ENCODE data around the gene MAP2K5. TPM values are rescaled to one million over a fixed set of nuclear protein-coding genes. Genes with fewer than 3 reads are reported as not detected.

The MAP2K5 gene
- total RNA-seq, 1 donor from 2014 or later, result 26.1 TPM

DNA sequence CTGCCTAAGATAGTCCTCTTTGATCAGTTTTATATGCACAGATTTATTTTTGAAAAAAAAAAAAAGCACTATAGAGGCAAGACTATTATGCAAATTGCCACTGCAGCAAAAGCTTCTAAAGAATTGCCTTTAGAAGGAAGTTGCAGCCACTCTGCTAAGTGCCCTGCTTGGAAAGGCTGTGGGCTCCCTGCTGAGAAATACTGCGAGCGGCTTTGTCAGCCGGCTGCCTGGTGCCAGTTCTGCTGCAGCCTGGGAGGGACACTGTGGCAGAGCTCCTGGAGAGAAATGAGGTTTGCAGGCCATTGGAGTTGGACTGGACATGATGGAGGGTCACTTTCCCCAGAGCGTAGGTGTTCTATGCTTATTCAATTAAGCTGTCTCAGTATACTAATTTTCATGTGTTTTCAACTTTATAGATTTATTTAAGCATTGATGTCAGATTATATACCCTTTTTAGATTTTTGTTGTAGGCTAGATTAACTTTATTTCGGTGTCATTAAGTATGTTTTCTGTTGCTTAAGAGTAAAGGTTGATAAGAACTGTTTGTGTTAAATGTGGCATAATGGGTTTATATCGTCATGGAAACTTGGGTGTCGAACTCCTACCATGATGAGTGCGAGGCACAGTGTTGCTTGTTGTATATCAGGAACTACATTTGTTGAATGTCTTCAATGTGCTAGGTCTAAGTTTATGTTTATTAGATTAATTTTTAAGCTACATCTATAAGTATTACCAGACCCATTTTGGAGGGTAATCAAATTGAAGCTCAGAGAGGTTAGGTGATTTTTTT is 6.6 kb downstream of the MAP2K5 start:
- TF ChIP-seq CTCF (IDR thresholded peaks at IDR 0.05), result no peak
- Mint-ChIP-seq H3K4me3 (ENCODE audit: unreplicated experiment) (peak overlapping the region; percentile 63), H3K9me3 (ENCODE audit: unreplicated experiment) (no peaks in the 10 kb centered on the region), H3K27me3 (ENCODE audit: unreplicated experiment) (no peaks in the 10 kb centered on the region), H3K27ac (ENCODE audit: unreplicated experiment) (peak overlapping the region; percentile 90), H3K36me3 (ENCODE audit: unreplicated experiment) (peaks cover 12% of the 10 kb centered on the region), H3K4me1 (ENCODE audit: unreplicated experiment) (peaks cover 42% of the 10 kb centered on the region)
- peak; percentile 86 for DNase-seq (ENCODE audit: extremely low spot score, unreplicated experiment)

DNA sequence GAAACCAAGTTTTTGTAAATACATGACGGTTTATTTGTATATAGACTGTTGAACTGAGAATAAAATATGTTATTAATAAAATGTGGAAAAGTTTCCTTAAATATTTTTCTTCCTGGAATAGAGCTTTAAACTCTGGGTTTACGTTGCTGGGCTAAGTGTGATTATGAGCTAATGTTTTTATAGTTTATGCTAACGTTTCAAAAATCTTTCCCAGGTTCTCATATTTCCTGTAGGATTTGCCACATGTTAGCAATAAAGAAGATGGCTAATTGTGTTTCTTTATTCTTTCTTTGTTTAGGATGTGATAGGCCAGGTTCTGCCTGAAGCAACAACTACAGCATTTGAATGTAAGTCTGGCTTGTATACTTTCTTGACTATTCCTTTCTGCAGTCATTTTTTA is 7.2 kb downstream of the MAP2K5 start:
- Mint-ChIP-seq H3K4me3 (ENCODE audit: unreplicated experiment) (peak overlapping the region; percentile 14), H3K27ac (ENCODE audit: unreplicated experiment) (peak overlapping the region; percentile 90), H3K36me3 (ENCODE audit: unreplicated experiment) (peaks cover 10% of the 10 kb centered on the region), H3K27me3 (ENCODE audit: unreplicated experiment) (no peaks in the 10 kb centered on the region), H3K9me3 (ENCODE audit: unreplicated experiment) (no peaks in the 10 kb centered on the region), H3K4me1 (ENCODE audit: unreplicated experiment) (peaks cover 35% of the 10 kb centered on the region)
- no peak for TF ChIP-seq CTCF (IDR thresholded peaks at IDR 0.05)
- DNase-seq (ENCODE audit: extremely low spot score, unreplicated experiment), result no peak

- Mint-ChIP-seq H3K4me1 (ENCODE audit: unreplicated experiment) (peaks cover 31% of the 10 kb centered on the region), H3K27ac (ENCODE audit: unreplicated experiment) (peak overlapping the region; percentile 90), H3K9me3 (ENCODE audit: unreplicated experiment) (no peaks in the 10 kb centered on the region), H3K36me3 (ENCODE audit: unreplicated experiment) (peaks cover 10% of the 10 kb centered on the region), H3K4me3 (ENCODE audit: unreplicated experiment) (no peak overlapping the region), H3K27me3 (ENCODE audit: unreplicated experiment) (no peaks in the 10 kb centered on the region)
- TF ChIP-seq CTCF (IDR thresholded peaks at IDR 0.05), result no peak
- no peak for DNase-seq (ENCODE audit: extremely low spot score, unreplicated experiment)
These were observed 8.0 kb downstream of the MAP2K5 start for GRCh38 chr15:67550522-67550921.

DNA sequence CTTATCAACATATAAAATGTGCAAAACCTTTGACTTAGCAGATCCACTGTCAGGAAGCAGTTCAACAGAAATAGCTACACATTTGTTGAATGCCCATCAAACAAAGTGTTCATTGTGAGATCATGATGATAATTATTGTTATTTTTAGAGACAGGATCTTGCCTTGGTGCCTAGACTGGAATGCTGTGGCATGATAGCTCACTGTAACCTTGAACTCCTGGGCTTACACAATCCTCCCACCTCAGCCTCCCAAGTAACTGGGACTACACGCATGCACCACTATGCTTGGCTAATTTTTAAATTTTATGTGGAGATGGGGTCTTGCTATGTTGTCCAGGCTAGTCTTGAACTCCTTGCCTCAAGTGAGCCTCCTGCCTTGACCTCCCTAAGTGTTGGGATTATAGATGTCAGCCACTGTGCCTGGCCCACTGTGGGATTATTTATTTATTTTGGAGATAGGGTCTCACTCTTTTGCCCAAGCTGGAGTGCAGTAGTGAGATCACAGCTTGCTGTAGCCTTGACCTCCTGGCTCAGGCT is 8.8 kb downstream of the MAP2K5 start:
- no peak for TF ChIP-seq CTCF (IDR thresholded peaks at IDR 0.05)
- H3K4me3 Mint-ChIP-seq (ENCODE audit: unreplicated experiment), result no peak overlapping the region
- H3K27ac Mint-ChIP-seq (ENCODE audit: unreplicated experiment), result no peak overlapping the region
- peaks cover 12% of the 10 kb centered on the region for H3K36me3 Mint-ChIP-seq (ENCODE audit: unreplicated experiment)
- no peaks in the 10 kb centered on the region for H3K9me3 Mint-ChIP-seq (ENCODE audit: unreplicated experiment)
- no peaks in the 10 kb centered on the region for H3K27me3 Mint-ChIP-seq (ENCODE audit: unreplicated experiment)
- DNase-seq (ENCODE audit: extremely low spot score, unreplicated experiment), result no peak
- peaks cover 31% of the 10 kb centered on the region for H3K4me1 Mint-ChIP-seq (ENCODE audit: unreplicated experiment)

- peaks cover 10% of the 10 kb centered on the region for H3K9me3 Mint-ChIP-seq (ENCODE audit: unreplicated experiment)
- DNase-seq (ENCODE audit: extremely low spot score, unreplicated experiment), result no peak
- H3K4me3 Mint-ChIP-seq (ENCODE audit: unreplicated experiment), result no peak overlapping the region
- H3K4me1 Mint-ChIP-seq (ENCODE audit: unreplicated experiment), result peaks cover 11% of the 10 kb centered on the region
- no peaks in the 10 kb centered on the region for H3K27me3 Mint-ChIP-seq (ENCODE audit: unreplicated experiment)
- H3K27ac Mint-ChIP-seq (ENCODE audit: unreplicated experiment), result no peak overlapping the region
- TF ChIP-seq CTCF (IDR thresholded peaks at IDR 0.05), result no peak
- H3K36me3 Mint-ChIP-seq (ENCODE audit: unreplicated experiment), result peaks cover 28% of the 10 kb centered on the region
These were observed 12.1 kb downstream of the MAP2K5 start for GRCh38 chr15:67554580-67554979.

Data from osteocyte (in vitro differentiated cells).